WTC11 (cell line): ENCODE results near the gene CACNB1. TPM values are rescaled to one million over a fixed set of nuclear protein-coding genes. Genes with fewer than 3 reads are reported as not detected.

Experiments used
- ATAC-seq: fragments of 200-7000 bp; cut with Tn5 transposase; 2 replicates; pipeline ENCODE4 v1.10.0; 2021; ENCODE audit warnings: mild to moderate bottlenecking, moderate library complexity
- CTCF ChIA-PET: fragments of 300-600 bp; sonication (Branson Sonifier 250); formaldehyde crosslinking; loops from one replicate; lab custom pipeline; 2021; ENCODE audit warnings: antibody characterized with exemption; lab: Charles Lee
- POLR2A ChIA-PET: fragments of 350-600 bp; sonication (Branson Sonifier 250); formaldehyde crosslinking; loops from one replicate; lab custom pipeline; 2021; ENCODE audit warnings: antibody characterized with exemption; lab: Charles Lee
- DNase-seq: peaks from one replicate; pipeline ENCODE4 v3.0.0; 2021; ENCODE audit warnings: low spot score
- H3K27ac Mint-ChIP-seq: 2 replicates; pipeline ENCODE4 v1.8.0; 2021; ENCODE audit warnings: mixed read lengths
- H3K27me3 Mint-ChIP-seq: 2 replicates; pipeline ENCODE4 v1.8.0; 2021; ENCODE audit warnings: low read depth, mild to moderate bottlenecking, moderate library complexity, mixed read lengths
- H3K36me3 Mint-ChIP-seq: 2 replicates; pipeline ENCODE4 v1.8.0; 2021; ENCODE audit warnings: mixed read lengths
- H3K4me1 Mint-ChIP-seq: 2 replicates; pipeline ENCODE4 v1.8.0; 2022; ENCODE audit warnings: mixed read lengths
- H3K4me3 Mint-ChIP-seq: 2 replicates; pipeline ENCODE4 v1.8.0; 2021; ENCODE audit warnings: mild to moderate bottlenecking, moderate library complexity, mixed read lengths
- H3K9me3 Mint-ChIP-seq: 2 replicates; pipeline ENCODE4 v1.8.0; 2021; ENCODE audit warnings: mixed read lengths
- ETV6 ChIP-seq: sonication (generic); formaldehyde crosslinking; IDR thresholded peaks from 2 replicates; pipeline ENCODE4 v1.8.1; 2022; ENCODE audit warnings: mild to moderate bottlenecking, missing genetic modification reagents
- FOXJ3 ChIP-seq: sonication (generic); formaldehyde crosslinking; IDR thresholded peaks from 2 replicates; pipeline ENCODE4 v1.9.0; 2021; ENCODE audit warnings: missing genetic modification reagents, mild to moderate bottlenecking, borderline replicate concordance
- FOXK1 ChIP-seq: sonication (generic); formaldehyde crosslinking; IDR thresholded peaks from 2 replicates; pipeline ENCODE4 v1.8.0; 2022; ENCODE audit warnings: mild to moderate bottlenecking, moderate library complexity, missing genetic modification reagents
- GTF2I ChIP-seq: fragments of 250-450 bp; sonication (Bioruptor Pico); conservative IDR thresholded peaks from 2 replicates; pipeline ENCODE4 v1.4.0; 2021; ENCODE audit warnings: mild to moderate bottlenecking
- JAZF1 ChIP-seq: fragments of 250-450 bp; sonication (Bioruptor Pico); IDR thresholded peaks from 2 replicates; pipeline ENCODE4 v1.9.0; 2021; ENCODE audit warnings: moderate library complexity, mild to moderate bottlenecking, inconsistent platforms
- KAT7 ChIP-seq: sonication (generic); formaldehyde crosslinking; IDR thresholded peaks from 2 replicates; pipeline ENCODE4 v1.8.1; 2023; ENCODE audit warnings: missing genetic modification reagents, mild to moderate bottlenecking, borderline replicate concordance
- MXD4 ChIP-seq: fragments of 250-450 bp; sonication (Bioruptor Pico); IDR thresholded peaks from 2 replicates; pipeline ENCODE4 v1.8.0; 2021; ENCODE audit warnings: mild to moderate bottlenecking, moderate library complexity, borderline replicate concordance
- MYBL2 ChIP-seq: sonication (generic); formaldehyde crosslinking; IDR thresholded peaks from 2 replicates; pipeline ENCODE4 v1.8.1; 2023; ENCODE audit warnings: mild to moderate bottlenecking, moderate library complexity, missing genetic modification reagents
- NFYB ChIP-seq: sonication (generic); formaldehyde crosslinking; conservative IDR thresholded peaks from 2 replicates; pipeline ENCODE4 v1.8.0; 2022; ENCODE audit warnings: low read depth, missing genetic modification reagents
- NR2C2 ChIP-seq: sonication (generic); formaldehyde crosslinking; IDR thresholded peaks from 2 replicates; pipeline ENCODE4 v1.8.0; 2022; ENCODE audit warnings: mild to moderate bottlenecking, missing genetic modification reagents
- OVOL2 ChIP-seq: fragments of 250-450 bp; sonication (Bioruptor Pico); IDR thresholded peaks from 2 replicates; pipeline ENCODE4 v1.9.0; 2021; ENCODE audit warnings: mild to moderate bottlenecking, borderline replicate concordance
- PRRX2 ChIP-seq: fragments of 250-450 bp; sonication (Bioruptor Pico); IDR thresholded peaks from 2 replicates; pipeline ENCODE4 v1.8.0; 2021; ENCODE audit warnings: mild to moderate bottlenecking
- ZNF138 ChIP-seq: sonication (generic); formaldehyde crosslinking; conservative IDR thresholded peaks from 2 replicates; pipeline ENCODE4 v1.8.1; 2022; ENCODE audit warnings: mild to moderate bottlenecking, moderate library complexity, missing genetic modification reagents
- ZNF219 ChIP-seq: sonication (generic); formaldehyde crosslinking; IDR thresholded peaks from 2 replicates; pipeline ENCODE4 v1.8.0; 2023; ENCODE audit warnings: missing genetic modification reagents, mild to moderate bottlenecking, borderline replicate concordance
- ZNF263 ChIP-seq: sonication (generic); formaldehyde crosslinking; IDR thresholded peaks from 2 replicates; pipeline ENCODE4 v1.8.1; 2022; ENCODE audit warnings: low read depth, mild to moderate bottlenecking, moderate library complexity, missing genetic modification reagents
- total RNA-seq: library from RNA; stranded (reverse); gene quantifications from 3 replicates; pipeline ENCODE4 v1.2.3, GENCODE V29; 2021
- TF ChIP-seq, protein P1 (sequence below): sonication (generic); formaldehyde crosslinking; IDR thresholded peaks from 2 replicates; pipeline ENCODE4 v1.8.1; 2023; ENCODE audit warnings: mild to moderate bottlenecking, missing genetic modification reagents, moderate library complexity
- TF ChIP-seq, protein P2 (sequence below): sonication (generic); formaldehyde crosslinking; IDR thresholded peaks from 2 replicates; pipeline ENCODE4 v1.8.0; 2022; ENCODE audit warnings: missing genetic modification reagents
- TF ChIP-seq, protein P3 (sequence below): sonication (generic); formaldehyde crosslinking; IDR thresholded peaks from 2 replicates; pipeline ENCODE4 v1.8.0; 2023; ENCODE audit warnings: missing genetic modification reagents, mild to moderate bottlenecking, borderline replicate concordance
- TF ChIP-seq, protein P4 (sequence below): sonication (generic); formaldehyde crosslinking; IDR thresholded peaks from 2 replicates; pipeline ENCODE4 v1.8.0; 2022; ENCODE audit warnings: mild to moderate bottlenecking, missing genetic modification reagents
- TF ChIP-seq, protein P5 (sequence below): fragments of 200-600 bp; IDR thresholded peaks from 2 replicates; pipeline ENCODE4 v1.8.0; 2022; ENCODE audit warnings: antibody characterized with exemption
- TF ChIP-seq, protein P6 (sequence below): sonication (generic); formaldehyde crosslinking; IDR thresholded peaks from 2 replicates; pipeline ENCODE4 v1.8.0; 2023; ENCODE audit warnings: missing genetic modification reagents
- TF ChIP-seq, protein P7 (sequence below): sonication (generic); formaldehyde crosslinking; IDR thresholded peaks from 2 replicates; pipeline ENCODE4 v1.8.0; 2022; ENCODE audit warnings: mild to moderate bottlenecking, missing genetic modification reagents
- TF ChIP-seq, protein P8 (sequence below): sonication (generic); formaldehyde crosslinking; IDR thresholded peaks from 2 replicates; pipeline ENCODE4 v1.8.1; 2022; ENCODE audit warnings: low read depth, mild to moderate bottlenecking, moderate library complexity, missing genetic modification reagents, borderline replicate concordance

Gene CACNB1
- total RNA-seq, 1 experiment from 2014 or later, result 17.0 TPM

DNA sequence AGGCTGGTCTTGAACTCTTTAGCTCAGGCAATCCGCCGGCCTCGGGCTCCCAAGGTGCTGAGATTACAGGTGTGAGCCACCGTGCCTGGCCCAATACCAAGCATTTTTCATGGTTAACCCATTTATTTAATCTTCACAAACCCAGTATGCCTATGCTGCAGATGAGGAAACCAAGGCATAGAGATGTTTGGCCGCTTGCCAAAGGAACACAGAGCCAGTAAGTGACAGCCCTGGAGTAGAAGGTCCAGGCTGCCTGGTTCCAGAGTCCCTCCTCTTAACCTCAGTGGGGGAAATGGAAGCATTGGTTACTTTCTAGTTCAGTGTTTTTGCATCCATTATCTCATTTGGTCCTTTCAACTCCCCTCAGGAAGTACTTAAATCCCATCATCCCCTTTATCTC lies 16.2 kb downstream of the CACNB1 start:
- H3K9me3 Mint-ChIP-seq, result no peaks in the 10 kb centered on the region

DNA sequence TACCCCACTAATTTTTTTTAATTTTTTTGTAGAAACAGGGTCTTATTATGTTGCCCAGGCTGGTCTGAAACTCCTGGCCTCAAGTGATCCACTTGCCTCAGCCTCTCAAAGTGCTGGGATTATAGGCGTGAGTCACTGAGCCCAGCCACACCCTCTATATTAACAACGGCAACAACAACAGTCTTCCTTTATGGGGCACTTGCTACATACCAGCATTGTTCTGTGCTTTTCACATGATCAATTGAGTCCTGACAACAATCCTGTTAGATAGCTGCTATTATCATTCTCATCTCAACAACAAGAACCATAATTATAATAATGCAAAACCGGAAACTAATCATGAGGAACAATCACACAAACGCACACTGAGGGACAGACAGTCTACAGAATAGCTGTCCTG lies 18.9 kb downstream of the CACNB1 start:
- Mint-ChIP-seq H3K4me1 (peaks cover 31% of the 10 kb centered on the region), H3K36me3 (peaks cover 16% of the 10 kb centered on the region), H3K27me3 (no peaks in the 10 kb centered on the region), H3K27ac (no peak overlapping the region), H3K9me3 (no peaks in the 10 kb centered on the region), H3K4me3 (no peak overlapping the region)
- ATAC-seq (no peak), DNase-seq (no peak)
- ChIA-PET POLR2A (no interaction called here), CTCF (interaction anchor here (0.6 to 2.1 kb wide), 6 partner anchors 13 to 104 kb away, joined by 3 to 21 read pairs (median 7); partner anchors contain the start of gene ARL5C)
- no peak for TF ChIP-seq NR2C2
- TF ChIP-seq JAZF1, result no peak
- TF ChIP-seq, protein P1, sequence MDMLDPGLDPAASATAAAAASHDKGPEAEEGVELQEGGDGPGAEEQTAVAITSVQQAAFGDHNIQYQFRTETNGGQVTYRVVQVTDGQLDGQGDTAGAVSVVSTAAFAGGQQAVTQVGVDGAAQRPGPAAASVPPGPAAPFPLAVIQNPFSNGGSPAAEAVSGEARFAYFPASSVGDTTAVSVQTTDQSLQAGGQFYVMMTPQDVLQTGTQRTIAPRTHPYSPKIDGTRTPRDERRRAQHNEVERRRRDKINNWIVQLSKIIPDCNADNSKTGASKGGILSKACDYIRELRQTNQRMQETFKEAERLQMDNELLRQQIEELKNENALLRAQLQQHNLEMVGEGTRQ, result no peak
- TF ChIP-seq, protein P2, sequence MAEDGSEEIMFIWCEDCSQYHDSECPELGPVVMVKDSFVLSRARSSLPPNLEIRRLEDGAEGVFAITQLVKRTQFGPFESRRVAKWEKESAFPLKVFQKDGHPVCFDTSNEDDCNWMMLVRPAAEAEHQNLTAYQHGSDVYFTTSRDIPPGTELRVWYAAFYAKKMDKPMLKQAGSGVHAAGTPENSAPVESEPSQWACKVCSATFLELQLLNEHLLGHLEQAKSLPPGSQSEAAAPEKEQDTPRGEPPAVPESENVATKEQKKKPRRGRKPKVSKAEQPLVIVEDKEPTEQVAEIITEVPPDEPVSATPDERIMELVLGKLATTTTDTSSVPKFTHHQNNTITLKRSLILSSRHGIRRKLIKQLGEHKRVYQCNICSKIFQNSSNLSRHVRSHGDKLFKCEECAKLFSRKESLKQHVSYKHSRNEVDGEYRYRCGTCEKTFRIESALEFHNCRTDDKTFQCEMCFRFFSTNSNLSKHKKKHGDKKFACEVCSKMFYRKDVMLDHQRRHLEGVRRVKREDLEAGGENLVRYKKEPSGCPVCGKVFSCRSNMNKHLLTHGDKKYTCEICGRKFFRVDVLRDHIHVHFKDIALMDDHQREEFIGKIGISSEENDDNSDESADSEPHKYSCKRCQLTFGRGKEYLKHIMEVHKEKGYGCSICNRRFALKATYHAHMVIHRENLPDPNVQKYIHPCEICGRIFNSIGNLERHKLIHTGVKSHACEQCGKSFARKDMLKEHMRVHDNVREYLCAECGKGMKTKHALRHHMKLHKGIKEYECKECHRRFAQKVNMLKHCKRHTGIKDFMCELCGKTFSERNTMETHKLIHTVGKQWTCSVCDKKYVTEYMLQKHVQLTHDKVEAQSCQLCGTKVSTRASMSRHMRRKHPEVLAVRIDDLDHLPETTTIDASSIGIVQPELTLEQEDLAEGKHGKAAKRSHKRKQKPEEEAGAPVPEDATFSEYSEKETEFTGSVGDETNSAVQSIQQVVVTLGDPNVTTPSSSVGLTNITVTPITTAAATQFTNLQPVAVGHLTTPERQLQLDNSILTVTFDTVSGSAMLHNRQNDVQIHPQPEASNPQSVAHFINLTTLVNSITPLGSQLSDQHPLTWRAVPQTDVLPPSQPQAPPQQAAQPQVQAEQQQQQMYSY (CRISPR knock-in tag), result no peak
- no peak for TF ChIP-seq PRRX2 (CRISPR knock-in tag)
- TF ChIP-seq, protein P3, sequence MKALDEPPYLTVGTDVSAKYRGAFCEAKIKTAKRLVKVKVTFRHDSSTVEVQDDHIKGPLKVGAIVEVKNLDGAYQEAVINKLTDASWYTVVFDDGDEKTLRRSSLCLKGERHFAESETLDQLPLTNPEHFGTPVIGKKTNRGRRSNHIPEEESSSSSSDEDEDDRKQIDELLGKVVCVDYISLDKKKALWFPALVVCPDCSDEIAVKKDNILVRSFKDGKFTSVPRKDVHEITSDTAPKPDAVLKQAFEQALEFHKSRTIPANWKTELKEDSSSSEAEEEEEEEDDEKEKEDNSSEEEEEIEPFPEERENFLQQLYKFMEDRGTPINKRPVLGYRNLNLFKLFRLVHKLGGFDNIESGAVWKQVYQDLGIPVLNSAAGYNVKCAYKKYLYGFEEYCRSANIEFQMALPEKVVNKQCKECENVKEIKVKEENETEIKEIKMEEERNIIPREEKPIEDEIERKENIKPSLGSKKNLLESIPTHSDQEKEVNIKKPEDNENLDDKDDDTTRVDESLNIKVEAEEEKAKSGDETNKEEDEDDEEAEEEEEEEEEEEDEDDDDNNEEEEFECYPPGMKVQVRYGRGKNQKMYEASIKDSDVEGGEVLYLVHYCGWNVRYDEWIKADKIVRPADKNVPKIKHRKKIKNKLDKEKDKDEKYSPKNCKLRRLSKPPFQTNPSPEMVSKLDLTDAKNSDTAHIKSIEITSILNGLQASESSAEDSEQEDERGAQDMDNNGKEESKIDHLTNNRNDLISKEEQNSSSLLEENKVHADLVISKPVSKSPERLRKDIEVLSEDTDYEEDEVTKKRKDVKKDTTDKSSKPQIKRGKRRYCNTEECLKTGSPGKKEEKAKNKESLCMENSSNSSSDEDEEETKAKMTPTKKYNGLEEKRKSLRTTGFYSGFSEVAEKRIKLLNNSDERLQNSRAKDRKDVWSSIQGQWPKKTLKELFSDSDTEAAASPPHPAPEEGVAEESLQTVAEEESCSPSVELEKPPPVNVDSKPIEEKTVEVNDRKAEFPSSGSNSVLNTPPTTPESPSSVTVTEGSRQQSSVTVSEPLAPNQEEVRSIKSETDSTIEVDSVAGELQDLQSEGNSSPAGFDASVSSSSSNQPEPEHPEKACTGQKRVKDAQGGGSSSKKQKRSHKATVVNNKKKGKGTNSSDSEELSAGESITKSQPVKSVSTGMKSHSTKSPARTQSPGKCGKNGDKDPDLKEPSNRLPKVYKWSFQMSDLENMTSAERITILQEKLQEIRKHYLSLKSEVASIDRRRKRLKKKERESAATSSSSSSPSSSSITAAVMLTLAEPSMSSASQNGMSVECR (CRISPR knock-in tag), result no peak
- no peak for TF ChIP-seq ZNF263 (CRISPR knock-in tag)

More for the DNA sequence above, 16.2 kb downstream of the CACNB1 start:
- H3K4me1 Mint-ChIP-seq, result peaks cover 15% of the 10 kb centered on the region
- peaks cover 22% of the 10 kb centered on the region for H3K36me3 Mint-ChIP-seq
- no peak for ATAC-seq
- H3K4me3 Mint-ChIP-seq, result no peak overlapping the region
- no peak overlapping the region for H3K27ac Mint-ChIP-seq
- TF ChIP-seq, protein P4, sequence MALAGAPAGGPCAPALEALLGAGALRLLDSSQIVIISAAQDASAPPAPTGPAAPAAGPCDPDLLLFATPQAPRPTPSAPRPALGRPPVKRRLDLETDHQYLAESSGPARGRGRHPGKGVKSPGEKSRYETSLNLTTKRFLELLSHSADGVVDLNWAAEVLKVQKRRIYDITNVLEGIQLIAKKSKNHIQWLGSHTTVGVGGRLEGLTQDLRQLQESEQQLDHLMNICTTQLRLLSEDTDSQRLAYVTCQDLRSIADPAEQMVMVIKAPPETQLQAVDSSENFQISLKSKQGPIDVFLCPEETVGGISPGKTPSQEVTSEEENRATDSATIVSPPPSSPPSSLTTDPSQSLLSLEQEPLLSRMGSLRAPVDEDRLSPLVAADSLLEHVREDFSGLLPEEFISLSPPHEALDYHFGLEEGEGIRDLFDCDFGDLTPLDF, result no peak
- TF ChIP-seq, protein P5, sequence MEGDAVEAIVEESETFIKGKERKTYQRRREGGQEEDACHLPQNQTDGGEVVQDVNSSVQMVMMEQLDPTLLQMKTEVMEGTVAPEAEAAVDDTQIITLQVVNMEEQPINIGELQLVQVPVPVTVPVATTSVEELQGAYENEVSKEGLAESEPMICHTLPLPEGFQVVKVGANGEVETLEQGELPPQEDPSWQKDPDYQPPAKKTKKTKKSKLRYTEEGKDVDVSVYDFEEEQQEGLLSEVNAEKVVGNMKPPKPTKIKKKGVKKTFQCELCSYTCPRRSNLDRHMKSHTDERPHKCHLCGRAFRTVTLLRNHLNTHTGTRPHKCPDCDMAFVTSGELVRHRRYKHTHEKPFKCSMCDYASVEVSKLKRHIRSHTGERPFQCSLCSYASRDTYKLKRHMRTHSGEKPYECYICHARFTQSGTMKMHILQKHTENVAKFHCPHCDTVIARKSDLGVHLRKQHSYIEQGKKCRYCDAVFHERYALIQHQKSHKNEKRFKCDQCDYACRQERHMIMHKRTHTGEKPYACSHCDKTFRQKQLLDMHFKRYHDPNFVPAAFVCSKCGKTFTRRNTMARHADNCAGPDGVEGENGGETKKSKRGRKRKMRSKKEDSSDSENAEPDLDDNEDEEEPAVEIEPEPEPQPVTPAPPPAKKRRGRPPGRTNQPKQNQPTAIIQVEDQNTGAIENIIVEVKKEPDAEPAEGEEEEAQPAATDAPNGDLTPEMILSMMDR, result no peak
- no peak for TF ChIP-seq MYBL2
- no peak for TF ChIP-seq KAT7 (CRISPR knock-in tag)
- no peak for TF ChIP-seq NFYB (CRISPR knock-in tag)
- TF ChIP-seq MXD4 (CRISPR knock-in tag), result no peak
- no peak for TF ChIP-seq ZNF219 (CRISPR knock-in tag)
- no peak for TF ChIP-seq FOXK1
- no peak for TF ChIP-seq GTF2I (CRISPR knock-in tag)
- TF ChIP-seq, protein P6, sequence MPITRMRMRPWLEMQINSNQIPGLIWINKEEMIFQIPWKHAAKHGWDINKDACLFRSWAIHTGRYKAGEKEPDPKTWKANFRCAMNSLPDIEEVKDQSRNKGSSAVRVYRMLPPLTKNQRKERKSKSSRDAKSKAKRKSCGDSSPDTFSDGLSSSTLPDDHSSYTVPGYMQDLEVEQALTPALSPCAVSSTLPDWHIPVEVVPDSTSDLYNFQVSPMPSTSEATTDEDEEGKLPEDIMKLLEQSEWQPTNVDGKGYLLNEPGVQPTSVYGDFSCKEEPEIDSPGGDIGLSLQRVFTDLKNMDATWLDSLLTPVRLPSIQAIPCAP (CRISPR knock-in tag), result no peak
- TF ChIP-seq FOXJ3, result no peak
- TF ChIP-seq, protein P7, sequence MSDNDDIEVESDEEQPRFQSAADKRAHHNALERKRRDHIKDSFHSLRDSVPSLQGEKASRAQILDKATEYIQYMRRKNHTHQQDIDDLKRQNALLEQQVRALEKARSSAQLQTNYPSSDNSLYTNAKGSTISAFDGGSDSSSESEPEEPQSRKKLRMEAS (CRISPR knock-in tag), result no peak
- TF ChIP-seq OVOL2 (CRISPR knock-in tag), result no peak
- TF ChIP-seq ZNF138 (CRISPR knock-in tag), result no peak
- no peak for TF ChIP-seq ETV6 (CRISPR knock-in tag)
- TF ChIP-seq, protein P8, sequence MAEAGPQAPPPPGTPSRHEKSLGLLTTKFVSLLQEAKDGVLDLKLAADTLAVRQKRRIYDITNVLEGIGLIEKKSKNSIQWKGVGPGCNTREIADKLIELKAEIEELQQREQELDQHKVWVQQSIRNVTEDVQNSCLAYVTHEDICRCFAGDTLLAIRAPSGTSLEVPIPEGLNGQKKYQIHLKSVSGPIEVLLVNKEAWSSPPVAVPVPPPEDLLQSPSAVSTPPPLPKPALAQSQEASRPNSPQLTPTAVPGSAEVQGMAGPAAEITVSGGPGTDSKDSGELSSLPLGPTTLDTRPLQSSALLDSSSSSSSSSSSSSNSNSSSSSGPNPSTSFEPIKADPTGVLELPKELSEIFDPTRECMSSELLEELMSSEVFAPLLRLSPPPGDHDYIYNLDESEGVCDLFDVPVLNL (CRISPR knock-in tag), result no peak
- TF ChIP-seq, all 79 proteins: peak for 0
- no peak for DNase-seq
- H3K27me3 Mint-ChIP-seq, result no peaks in the 10 kb centered on the region
- CTCF ChIA-PET, result interaction anchor here (1.0 kb wide), 1 partner anchor 16 kb away, joined by 6 read pairs; the partner anchor contains the start of gene ARL5C
- POLR2A ChIA-PET, result no interaction called here
